Measurements from ENCODE around the gene TRIM49D2. TPM values are rescaled to one million over a fixed set of nuclear protein-coding genes. Genes with fewer than 3 reads are reported as not detected.

TRIM49D2 gene
- polyA plus RNA-seq, 3 donors, result not detected

Small RNA genes lying within 50 kb of the gene (small RNA-seq; reads per million reads assigned to genes)
- not detected for gene AP004607.1 (ENCODE audit: insufficient read length, low read depth)

Other genes with a start within 250 kb of the TRIM49D2 start
- gene TRIM77, start 213.8 kb upstream of the TRIM49D2 start, polyA plus RNA-seq, result not detected
- not detected for gene TRIM49, start 115.5 kb upstream of the TRIM49D2 start, polyA plus RNA-seq
- not detected for gene TRIM64B, start 45.6 kb upstream of the TRIM49D2 start, polyA plus RNA-seq
- not detected for gene TRIM49D1, start 1.8 kb upstream of the TRIM49D2 start, polyA plus RNA-seq
- gene TRIM64, start 42.0 kb downstream of the TRIM49D2 start, polyA plus RNA-seq, result not detected
- not detected for gene TRIM49C, start 107.0 kb downstream of the TRIM49D2 start, polyA plus RNA-seq
- not detected for gene UBTFL1, start 161.9 kb downstream of the TRIM49D2 start, polyA plus RNA-seq
- gene NAALAD2, start 210.6 kb downstream of the TRIM49D2 start, polyA plus RNA-seq, result not detected